PC-9 (cell line): Measurements from ENCODE around the gene FOXS1. TPM values are rescaled to one million over a fixed set of nuclear protein-coding genes. Genes with fewer than 3 reads are reported as not detected.

ENCODE experiments used
- BruUV-seq: library from RNA; stranded (reverse); fragments of 400-500 nt; replicated peaks from 2 replicates; lab custom pipeline; 2021; lab: Mats Ljungman, UMichigan
- CTCF ChIA-PET: fragments of 300-600 bp; sonication (Branson Sonifier 250); formaldehyde crosslinking; loops from one replicate; lab custom pipeline; 2022; ENCODE audit warnings: antibody characterized with exemption; lab: Charles Lee
- POLR2A ChIA-PET: fragments of 300-600 bp; sonication (Branson Sonifier 250); formaldehyde crosslinking; loops from one replicate; lab custom pipeline; 2022; ENCODE audit warnings: antibody characterized with exemption; ENCODE audit not compliant: unreplicated experiment; lab: Charles Lee
- DNase-seq, 2 experiments: peaks; one replicate each; pipeline versions ENCODE4 v3.0.0 to v3.0.0-alpha.2; 2015 to 2022; ENCODE audit warnings: mixed read lengths in 1 of 2
- H2AFZ ChIP-seq: fragments of 200-600 bp; sonication (generic); 2 replicates; pipeline ENCODE4 v1.8.1; 2017; ENCODE audit warnings: antibody characterized with exemption
- H3F3A ChIP-seq: fragments of 200-600 bp; sonication (generic); 2 replicates; pipeline ENCODE4 v1.8.1; 2017; ENCODE audit warnings: antibody characterized with exemption, mild to moderate bottlenecking, low read depth; ENCODE audit not compliant: insufficient read depth
- H3K27ac ChIP-seq: fragments of 200-600 bp; sonication (generic); 2 replicates; pipeline ENCODE4 v1.6.1; 2016; ENCODE audit warnings: mixed run types
- H3K27me3 ChIP-seq: fragments of 200-600 bp; sonication (generic); 2 replicates; pipeline ENCODE4 v1.6.1; 2016; ENCODE audit warnings: low read depth, mixed run types; ENCODE audit not compliant: insufficient read depth
- H3K36me3 ChIP-seq: fragments of 200-600 bp; sonication (generic); 2 replicates; pipeline ENCODE4 v1.6.1; 2016; ENCODE audit warnings: low read depth, mixed run types
- H3K4me1 ChIP-seq: fragments of 200-600 bp; sonication (generic); replicated peaks from 2 replicates; pipeline ENCODE4 v1.6.1; 2016; ENCODE audit warnings: mixed run types; ENCODE audit not compliant: insufficient read depth
- H3K4me2 ChIP-seq: fragments of 200-600 bp; sonication (generic); 2 replicates; pipeline ENCODE4 v1.6.1; 2017; ENCODE audit warnings: mixed run types
- H3K4me3 ChIP-seq: fragments of 200-600 bp; sonication (generic); 2 replicates; pipeline ENCODE4 v1.6.1; 2016; ENCODE audit warnings: mixed run types
- H3K79me2 ChIP-seq: fragments of 200-600 bp; sonication (generic); 2 replicates; pipeline ENCODE4 v1.6.1; 2017; ENCODE audit warnings: low read depth, mixed run types
- H3K9me2 ChIP-seq: fragments of 200-600 bp; sonication (generic); 2 replicates; pipeline ENCODE4 v1.8.1; 2017; ENCODE audit warnings: mild to moderate bottlenecking; ENCODE audit not compliant: insufficient read depth
- H3K9me3 ChIP-seq: fragments of 200-600 bp; sonication (generic); 2 replicates; pipeline ENCODE4 v1.8.1; 2016; ENCODE audit warnings: low read depth; ENCODE audit not compliant: insufficient read depth
- H4K20me1 ChIP-seq: fragments of 200-600 bp; sonication (generic); 2 replicates; pipeline ENCODE4 v1.8.1; 2017; ENCODE audit not compliant: insufficient read depth
- EZH2 ChIP-seq: fragments of 200-600 bp; sonication (generic); IDR thresholded peaks from 2 replicates; pipeline ENCODE4 v1.8.0; 2017; ENCODE audit warnings: antibody characterized with exemption, low read depth
- intact Hi-C: fragments of 100-400 bp; cut with micrococcal nuclease; formaldehyde crosslinking; loops from one replicate; pipeline ENCODE4 v1.10.0; 2022; ENCODE audit not compliant: unreplicated experiment
- total RNA-seq: library from RNA; stranded (reverse); gene quantifications from 2 replicates; pipeline ENCODE4 v1.2.3, GENCODE V29; 2021
- TF ChIP-seq, protein P1 (sequence below): fragments of 200-600 bp; sonication (generic); conservative IDR thresholded peaks from 2 replicates; pipeline ENCODE4 v1.6.1; 2017; ENCODE audit warnings: mixed run types, antibody characterized with exemption, mild to moderate bottlenecking, moderate library complexity

Gene FOXS1
- total RNA-seq, 1 experiment from 2014 or later = not detected

DNA sequence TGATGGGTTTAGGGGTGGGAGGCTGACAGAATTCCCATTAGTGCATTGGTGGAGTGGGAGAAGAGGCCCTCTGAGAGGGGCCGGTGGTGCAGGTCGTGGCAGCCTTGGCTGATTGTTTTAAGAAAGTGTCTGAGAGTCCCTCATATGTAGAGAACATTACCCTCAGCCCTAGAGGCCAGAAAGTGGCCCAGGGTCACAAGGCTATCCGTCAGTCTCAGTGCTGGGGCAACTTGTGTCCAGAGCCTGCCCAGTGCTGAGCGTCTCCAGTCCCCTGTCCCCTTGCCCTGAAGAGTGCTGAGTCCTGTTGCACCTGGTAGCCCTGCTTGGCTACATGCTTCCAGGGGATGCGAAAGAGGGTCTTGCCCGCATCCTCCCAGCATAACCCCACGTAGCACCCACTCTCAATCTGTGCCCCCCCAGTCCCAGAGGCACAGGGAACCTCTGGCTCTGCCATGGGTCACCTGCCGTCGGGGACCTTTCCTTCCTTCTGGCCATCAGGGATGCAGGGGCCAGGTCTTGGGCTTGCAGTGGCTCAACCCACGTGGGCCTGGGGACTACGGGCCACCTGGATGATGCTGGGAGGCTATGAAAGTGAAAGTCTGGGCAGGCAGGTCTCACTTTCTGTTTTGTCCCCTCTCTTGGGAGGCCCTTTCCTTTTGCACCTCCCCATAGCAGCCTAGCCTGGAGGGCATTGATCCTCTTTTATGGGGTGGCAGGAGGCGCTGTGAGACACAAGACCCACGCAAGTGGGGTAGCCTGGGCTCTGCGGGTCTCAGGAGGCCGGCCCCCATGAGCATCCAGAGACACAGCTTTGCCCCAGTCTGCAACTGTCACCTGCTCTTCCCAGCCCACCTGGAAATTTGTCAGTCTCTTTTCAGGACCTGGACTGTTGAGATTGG, 12.7 kb upstream of the FOXS1 start:
- no peak for DNase-seq
- Histone ChIP-seq H2AFZ (no peak overlapping the region), H3K79me2 (no peaks in the 10 kb centered on the region), H3K4me2 (no peak overlapping the region), H3F3A (no peaks in the 10 kb centered on the region), H3K4me3 (no peak overlapping the region), H3K4me1 (no peaks in the 10 kb centered on the region), H3K9me3 (no peaks in the 10 kb centered on the region), H3K36me3 (no peaks in the 10 kb centered on the region), H3K27me3 (peaks cover 89% of the 10 kb centered on the region), H3K9me2 (no peaks in the 10 kb centered on the region), H3K27ac (no peak overlapping the region), H4K20me1 (no peaks in the 10 kb centered on the region)
- TF ChIP-seq EZH2 = no peak
- TF ChIP-seq, protein P1, sequence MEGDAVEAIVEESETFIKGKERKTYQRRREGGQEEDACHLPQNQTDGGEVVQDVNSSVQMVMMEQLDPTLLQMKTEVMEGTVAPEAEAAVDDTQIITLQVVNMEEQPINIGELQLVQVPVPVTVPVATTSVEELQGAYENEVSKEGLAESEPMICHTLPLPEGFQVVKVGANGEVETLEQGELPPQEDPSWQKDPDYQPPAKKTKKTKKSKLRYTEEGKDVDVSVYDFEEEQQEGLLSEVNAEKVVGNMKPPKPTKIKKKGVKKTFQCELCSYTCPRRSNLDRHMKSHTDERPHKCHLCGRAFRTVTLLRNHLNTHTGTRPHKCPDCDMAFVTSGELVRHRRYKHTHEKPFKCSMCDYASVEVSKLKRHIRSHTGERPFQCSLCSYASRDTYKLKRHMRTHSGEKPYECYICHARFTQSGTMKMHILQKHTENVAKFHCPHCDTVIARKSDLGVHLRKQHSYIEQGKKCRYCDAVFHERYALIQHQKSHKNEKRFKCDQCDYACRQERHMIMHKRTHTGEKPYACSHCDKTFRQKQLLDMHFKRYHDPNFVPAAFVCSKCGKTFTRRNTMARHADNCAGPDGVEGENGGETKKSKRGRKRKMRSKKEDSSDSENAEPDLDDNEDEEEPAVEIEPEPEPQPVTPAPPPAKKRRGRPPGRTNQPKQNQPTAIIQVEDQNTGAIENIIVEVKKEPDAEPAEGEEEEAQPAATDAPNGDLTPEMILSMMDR = no peak
- no TSS peak for BruUV-seq
- intact Hi-C loops = no loop called here
- POLR2A ChIA-PET = no interaction called here
- CTCF ChIA-PET = no interaction called here

DNA sequence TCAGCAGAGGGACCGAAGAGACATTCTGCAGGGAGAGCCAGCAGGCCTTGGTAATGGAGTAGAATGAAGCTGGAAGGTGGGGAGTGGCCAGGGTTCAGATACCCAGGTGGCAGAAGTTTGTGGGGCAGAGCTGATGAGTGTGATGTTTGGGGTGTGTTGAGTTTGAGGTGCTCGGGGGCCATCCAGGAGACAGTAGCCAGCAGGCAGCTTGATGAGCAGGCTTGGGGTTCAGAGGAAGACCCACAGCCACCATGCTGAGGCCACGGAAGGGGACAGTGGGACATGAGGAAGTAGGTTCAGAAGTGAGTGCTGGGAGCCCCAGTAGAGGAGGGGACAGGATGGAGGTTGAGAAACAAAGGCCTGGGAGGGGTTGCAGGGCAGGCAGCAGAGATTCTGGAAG, 11.1 kb upstream of the FOXS1 start:
- intact Hi-C loops = no loop called here
- no TSS peak for BruUV-seq
- Histone ChIP-seq H3K27me3 (peaks cover 75% of the 10 kb centered on the region), H3F3A (no peaks in the 10 kb centered on the region), H3K9me3 (no peaks in the 10 kb centered on the region), H3K36me3 (no peaks in the 10 kb centered on the region), H3K27ac (no peak overlapping the region), H2AFZ (no peak overlapping the region), H3K4me1 (no peaks in the 10 kb centered on the region), H3K79me2 (no peaks in the 10 kb centered on the region), H3K9me2 (no peaks in the 10 kb centered on the region), H4K20me1 (no peaks in the 10 kb centered on the region), H3K4me2 (no peak overlapping the region), H3K4me3 (no peak overlapping the region)
- POLR2A ChIA-PET = no interaction called here
- CTCF ChIA-PET = no interaction called here
- DNase-seq = no peak
- no peak for TF ChIP-seq EZH2
- TF ChIP-seq, protein P1 = no peak

DNA sequence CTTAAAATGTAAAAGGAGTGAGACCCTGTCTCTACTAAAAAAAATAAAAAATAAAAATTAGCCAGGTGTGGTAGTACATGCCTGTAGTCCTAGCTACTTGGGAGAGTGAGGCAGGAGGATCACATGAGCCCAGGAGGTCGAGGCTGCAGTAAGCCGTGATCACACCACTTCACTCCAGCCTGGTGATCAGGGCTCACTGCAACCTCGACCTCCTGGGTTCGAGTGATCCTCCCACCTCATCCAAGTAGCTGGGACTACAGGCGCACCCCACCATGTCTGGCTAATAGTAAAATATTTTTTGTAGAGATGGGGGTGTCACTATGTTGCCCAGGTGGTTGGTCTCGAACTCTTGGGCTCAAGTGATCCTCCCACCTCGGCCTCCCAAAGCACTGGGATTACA, 8.1 kb upstream of the FOXS1 start:
- no peaks in the 10 kb centered on the region for H3K4me1 ChIP-seq
- no peaks in the 10 kb centered on the region for H3K36me3 ChIP-seq
- H3K27me3 ChIP-seq = peaks cover 65% of the 10 kb centered on the region
- no peak for DNase-seq
- ChIA-PET POLR2A (no interaction called here), CTCF (interaction anchor here (0.6 to 2.3 kb wide), 8 partner anchors 18 to 293 kb away, joined by 3 to 21 read pairs (median 5); partner anchors contain the start of genes PDRG1 and TM9SF4)
- H3K4me2 ChIP-seq = no peak overlapping the region
- no peak overlapping the region for H3K27ac ChIP-seq
- no peaks in the 10 kb centered on the region for H3K9me2 ChIP-seq
- H4K20me1 ChIP-seq = no peaks in the 10 kb centered on the region
- BruUV-seq = no TSS peak
- intact Hi-C loops = no loop called here
- H3F3A ChIP-seq = no peaks in the 10 kb centered on the region
- H3K9me3 ChIP-seq = no peaks in the 10 kb centered on the region
- no peak overlapping the region for H3K4me3 ChIP-seq
- H2AFZ ChIP-seq = no peak overlapping the region
- no peaks in the 10 kb centered on the region for H3K79me2 ChIP-seq
- TF ChIP-seq EZH2 = no peak
- TF ChIP-seq, protein P1 = no peak
